Measurements from ENCODE around the gene CD7.

- TF ChIP-seq EZH2 (IDR thresholded peaks at IDR 0.05), result no peak
- TF ChIP-seq POLR2AphosphoS5 (IDR thresholded peaks at IDR 0.05; ENCODE audit: borderline replicate concordance, low read depth, low read length), result no peak
Measured at GRCh38 chr17:82334622-82335394, 17.4 kb upstream of the CD7 start.

Data from SK-N-MC (cell line).